Lung (tissue), 12 donors: ENCODE results near the gene WNT10A. TPM values are rescaled to one million over a fixed set of nuclear protein-coding genes. Genes with fewer than 3 reads are reported as not detected.
"Not testable (repeated sequence)": the region's sequence is repeated elsewhere in the genome, so short reads cannot be mapped to it uniquely, and the experiment has no call there.

ENCODE experiments used
- ATAC-seq: fragments of 200-7000 bp; cut with Tn5 transposase; one replicate; pipeline ENCODE4 v1.9.1; 2020; ENCODE audit warnings: moderate number of reproducible peaks; ENCODE audit not compliant: insufficient read depth, low FRiP score
- DNase-seq, 3 donors: peaks; one replicate each; pipeline ENCODE4 v3.0.0-alpha.2; 2013 to 2017
- H3K27ac ChIP-seq, 2 donors: one replicate each; pipeline ENCODE4 v1.5.1; 2013; ENCODE audit warnings: mild to moderate bottlenecking in 2 of 2, moderate library complexity in 2 of 2, control low read depth in 1 of 2, inconsistent platforms in 1 of 2, low read depth in 1 of 2, low read length in 1 of 2
- H3K27me3 ChIP-seq, 3 donors: one replicate each; pipeline ENCODE4 v1.5.1; 2013; ENCODE audit warnings: low read length in 2 of 3; ENCODE audit not compliant: control insufficient read depth in 3 of 3, insufficient read depth in 3 of 3
- H3K36me3 ChIP-seq, 4 donors: one replicate each; pipeline ENCODE4 v1.5.1; 2013; ENCODE audit warnings: low read length in 4 of 4, mild to moderate bottlenecking in 1 of 4, moderate library complexity in 1 of 4; ENCODE audit not compliant: control insufficient read depth in 4 of 4, insufficient read depth in 4 of 4
- H3K4me1 ChIP-seq, 5 donors: one replicate each; pipeline ENCODE4 v1.5.1; 2013; ENCODE audit warnings: low read length in 5 of 5, mild to moderate bottlenecking in 2 of 5, moderate library complexity in 1 of 5; ENCODE audit not compliant: control insufficient read depth in 5 of 5, insufficient read depth in 5 of 5
- H3K4me3 ChIP-seq: one replicate; pipeline ENCODE4 v1.5.1; 2013; ENCODE audit warnings: mild to moderate bottlenecking, control low read depth, moderate library complexity
- H3K9ac ChIP-seq, 2 donors: one replicate each; pipeline ENCODE4 v1.5.1; 2013; ENCODE audit warnings: low read length in 2 of 2, control low read depth in 1 of 2; ENCODE audit not compliant: insufficient read depth in 1 of 2
- H3K9me3 ChIP-seq, 4 donors: one replicate each; pipeline ENCODE4 v1.5.1; 2013; ENCODE audit warnings: low read length in 3 of 4, mild to moderate bottlenecking in 1 of 4, moderate library complexity in 1 of 4; ENCODE audit not compliant: control insufficient read depth in 4 of 4, insufficient read depth in 3 of 4
- CTCF ChIP-seq: IDR thresholded peaks from 2 replicates; pipeline ENCODE4 v1.5.1; 2012; ENCODE audit warnings: mild to moderate bottlenecking; ENCODE audit errors: control extremely low read depth, extremely low read depth
- WGBS, 2 donors: extraction: QIAGEN DNeasy Blood & Tissue Kit; methylation state at CpG; one replicate each; pipeline ENCODE4 v1.1.7; 2013; 5-methylcytosine and 5-hydroxymethylcytosine counted together
- polyA plus RNA-seq, 2 donors: library from polyadenylated mRNA; stranded (reverse); fragments of 200-250 nt; gene quantifications; one replicate each; pipeline ENCODE4 v1.2.1, GENCODE V29; 2013
- total RNA-seq, 2 donors: library from RNA; depleted of rRNA in 1 of 2; stranded (reverse); fragments of >200 nt in 1 of 2; gene quantifications; one replicate each; pipeline ENCODE4 v1.2.1, GENCODE V29; 2014 to 2021
- donor health status: control.
- donor health status: control.
- donor health status: Bipolar disorder and iron deficiency.
- donor health status: healthy.
- donor health status: DM: yes; HTN: yes; CAD: no.

Gene WNT10A
- total and polyA plus RNA-seq, 4 donors: 0.17 to 0.77 (median 0.54) TPM

- TF ChIP-seq CTCF: no peak
- Histone ChIP-seq H3K27me3 (peaks cover 0 to 5% (median 3%) of the 10 kb centered on the region in 3 donors), H3K9me3 (peaks cover 0 to 6% (median 0%) of the 10 kb centered on the region in 4 donors), H3K27ac (no peak overlapping the region), H3K4me1 (peaks cover 0 to 4% (median 0%) of the 10 kb centered on the region in 5 donors), H3K36me3 (no peaks in the 10 kb centered on the region), H3K9ac (no peak overlapping the region), H3K4me3 (no peak overlapping the region)
- DNase-seq (no peak), ATAC-seq (no peak)
- 90 to 94% methylated on average over 2 of the region's 2 CpGs for WGBS, 2 donors
These were observed 43.2 kb upstream of the WNT10A start for GRCh38 chr2:218837495-218837894.

- DNase-seq: no peak
- no peak overlapping the region for H3K4me3 ChIP-seq
- H3K27ac ChIP-seq: no peak overlapping the region
These were observed 41.2 kb upstream of the WNT10A start for GRCh38 chr2:218839430-218839829.

GRCh38 chr2:218839888-218840287, 40.8 kb upstream of the WNT10A start:
- H3K27ac ChIP-seq: no peak overlapping the region
- no peak for ATAC-seq

More at GRCh38 chr2:218839430-218839829, 41.2 kb upstream of the WNT10A start:
- TF ChIP-seq CTCF: no peak
- peaks cover 0 to 5% (median 0%) of the 10 kb centered on the region in 3 donors for H3K27me3 ChIP-seq
- H3K9ac ChIP-seq: no peak overlapping the region
- WGBS, 2 donors: 50 to 53% methylated on average over 4 of the region's 4 CpGs
- H3K9me3 ChIP-seq: peaks cover 0 to 6% (median 0%) of the 10 kb centered on the region in 4 donors
- ATAC-seq: no peak
- H3K36me3 ChIP-seq: no peaks in the 10 kb centered on the region
- no peaks in the 10 kb centered on the region for H3K4me1 ChIP-seq

GRCh38 chr2:218844334-218844733, 36.3 kb upstream of the WNT10A start:
- H3K9ac ChIP-seq, H3K9me3 ChIP-seq, ATAC-seq, H3K36me3 ChIP-seq, DNase-seq, H3K27me3 ChIP-seq, H3K27ac ChIP-seq, H3K4me3 ChIP-seq, H3K4me1 ChIP-seq: not testable (repeated sequence)
- 52 to 78% methylated on average over 5 of the region's 5 CpGs for WGBS, 2 donors

More at GRCh38 chr2:218839888-218840287, 40.8 kb upstream of the WNT10A start:
- H3K9ac ChIP-seq: no peak overlapping the region
- H3K36me3 ChIP-seq: no peaks in the 10 kb centered on the region
- peaks cover 0 to 6% (median 0%) of the 10 kb centered on the region in 4 donors for H3K9me3 ChIP-seq
- WGBS, 2 donors: 44 to 67% methylated on average over 1 of the region's 1 CpG
- DNase-seq: no peak
- no peaks in the 10 kb centered on the region for H3K4me1 ChIP-seq
- peaks cover 0 to 5% (median 0%) of the 10 kb centered on the region in 3 donors for H3K27me3 ChIP-seq
- no peak for TF ChIP-seq CTCF
- no peak overlapping the region for H3K4me3 ChIP-seq

- H3K9me3 ChIP-seq, H3K27me3 ChIP-seq, ATAC-seq, H3K4me1 ChIP-seq, H3K4me3 ChIP-seq, DNase-seq, H3K9ac ChIP-seq, H3K27ac ChIP-seq, H3K36me3 ChIP-seq: not testable (repeated sequence)
- 71 to 83% methylated on average over 10 to 18 of the region's 18 CpGs for WGBS, 2 donors
These were observed 33.7 kb upstream of the WNT10A start for GRCh38 chr2:218846963-218847362.
